ENCODE results near the gene MYL11.

Gene MYL11

GRCh38 chr16:30371248-30371816 lies 3.3 kb upstream of the MYL11 start:
- DNase-seq (ENCODE audit: low read depth): no peak

DNA sequence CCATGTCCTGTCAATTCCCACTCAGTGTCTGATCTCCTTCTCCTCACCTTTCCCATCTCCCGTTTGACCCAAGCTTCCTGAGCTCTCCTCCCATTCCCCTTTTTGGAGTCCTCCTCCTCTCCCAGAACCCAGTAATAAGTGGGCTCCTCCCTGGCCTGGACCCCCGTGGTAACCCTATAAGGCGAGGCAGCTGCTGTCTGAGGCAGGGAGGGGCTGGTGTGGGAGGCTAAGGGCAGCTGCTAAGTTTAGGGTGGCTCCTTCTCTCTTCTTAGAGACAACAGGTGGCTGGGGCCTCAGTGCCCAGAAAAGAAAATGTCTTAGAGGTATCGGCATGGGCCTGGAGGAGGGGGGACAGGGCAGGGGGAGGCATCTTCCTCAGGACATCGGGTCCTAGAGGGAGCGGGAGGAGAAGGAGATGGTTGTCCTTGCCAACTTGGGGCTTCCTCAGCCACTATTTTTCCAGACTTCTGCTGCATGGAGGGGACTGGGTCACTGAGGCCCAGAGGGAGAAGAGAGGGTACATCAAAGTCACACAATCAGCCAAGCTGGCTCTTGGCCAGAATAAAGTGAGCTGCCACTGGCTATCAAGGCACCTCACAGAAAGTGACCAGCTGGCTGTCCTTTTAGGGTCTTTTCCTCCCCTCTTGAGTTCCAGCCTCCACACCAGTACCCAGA lies 2.4 kb upstream of the MYL11 start:
- no peak for DNase-seq (ENCODE audit: low read depth)

DNA sequence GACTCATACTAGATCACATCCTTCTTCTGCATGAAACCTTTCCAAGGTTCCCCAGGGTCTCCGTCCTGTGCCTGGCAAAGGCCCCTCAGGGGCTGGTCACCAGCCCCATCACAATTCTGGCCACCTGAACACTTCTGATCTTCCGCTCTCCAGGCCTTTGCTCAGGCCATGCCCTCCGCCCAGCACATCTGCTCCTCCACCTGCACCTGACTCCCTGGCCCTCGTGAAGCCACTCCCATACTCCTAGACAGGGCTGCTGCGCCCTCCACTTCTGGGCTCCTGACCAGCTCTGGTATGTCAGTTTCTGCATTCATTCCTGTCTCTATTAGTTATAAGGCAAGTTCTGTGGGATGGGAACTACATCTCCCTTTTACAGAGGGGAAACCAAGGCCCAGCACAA lies 1.9 kb upstream of the MYL11 start:
- no peak for DNase-seq (ENCODE audit: low read depth)

DNA sequence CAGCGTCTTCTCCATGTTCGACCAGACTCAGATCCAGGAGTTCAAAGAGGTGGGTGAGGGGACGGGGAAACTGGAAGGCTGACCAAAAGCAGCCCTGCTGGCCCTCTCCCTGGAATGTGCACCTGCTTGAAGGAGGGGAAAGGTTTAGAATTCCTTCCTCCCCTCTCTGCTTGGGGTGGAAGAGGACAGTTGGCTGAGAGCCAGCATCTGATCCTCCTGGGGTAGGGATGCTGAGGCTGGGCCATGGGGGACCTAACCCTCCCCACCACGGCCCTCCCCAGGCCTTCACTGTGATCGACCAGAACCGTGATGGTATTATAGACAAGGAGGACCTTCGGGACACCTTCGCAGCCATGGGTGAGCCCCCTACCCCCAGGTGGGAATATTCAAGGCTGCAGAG lies 1.3 kb downstream of the MYL11 start:
- no peak for DNase-seq (ENCODE audit: low read depth)

DNA sequence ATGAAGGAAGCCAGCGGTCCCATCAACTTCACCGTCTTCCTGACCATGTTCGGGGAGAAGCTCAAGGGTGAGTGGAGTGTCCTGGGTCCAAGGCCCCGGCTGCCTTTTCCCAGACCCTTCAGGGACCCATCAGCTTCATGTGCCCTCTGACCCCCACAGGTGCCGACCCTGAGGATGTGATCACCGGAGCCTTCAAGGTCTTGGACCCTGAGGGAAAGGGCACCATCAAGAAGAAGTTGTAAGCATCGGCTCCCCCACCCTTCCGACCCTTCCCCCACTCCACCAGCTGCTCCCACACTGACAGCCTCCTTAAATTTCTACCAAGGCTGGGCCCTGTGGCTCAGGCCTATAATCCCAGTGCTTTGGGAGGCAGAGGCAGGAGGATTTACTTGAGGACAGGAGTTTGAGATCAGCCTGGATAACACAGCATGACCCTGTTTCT lies 1.9 kb downstream of the MYL11 start:
- no peak for DNase-seq (ENCODE audit: low read depth)

- DNase-seq (ENCODE audit: low read depth): no peak
These were observed 2.6 kb downstream of the MYL11 start for GRCh38 chr16:30377050-30377811.

GRCh38 chr16:30377812-30378235 lies 3.2 kb downstream of the MYL11 start:
- peak; percentile 89 for DNase-seq (ENCODE audit: low read depth)

DNA sequence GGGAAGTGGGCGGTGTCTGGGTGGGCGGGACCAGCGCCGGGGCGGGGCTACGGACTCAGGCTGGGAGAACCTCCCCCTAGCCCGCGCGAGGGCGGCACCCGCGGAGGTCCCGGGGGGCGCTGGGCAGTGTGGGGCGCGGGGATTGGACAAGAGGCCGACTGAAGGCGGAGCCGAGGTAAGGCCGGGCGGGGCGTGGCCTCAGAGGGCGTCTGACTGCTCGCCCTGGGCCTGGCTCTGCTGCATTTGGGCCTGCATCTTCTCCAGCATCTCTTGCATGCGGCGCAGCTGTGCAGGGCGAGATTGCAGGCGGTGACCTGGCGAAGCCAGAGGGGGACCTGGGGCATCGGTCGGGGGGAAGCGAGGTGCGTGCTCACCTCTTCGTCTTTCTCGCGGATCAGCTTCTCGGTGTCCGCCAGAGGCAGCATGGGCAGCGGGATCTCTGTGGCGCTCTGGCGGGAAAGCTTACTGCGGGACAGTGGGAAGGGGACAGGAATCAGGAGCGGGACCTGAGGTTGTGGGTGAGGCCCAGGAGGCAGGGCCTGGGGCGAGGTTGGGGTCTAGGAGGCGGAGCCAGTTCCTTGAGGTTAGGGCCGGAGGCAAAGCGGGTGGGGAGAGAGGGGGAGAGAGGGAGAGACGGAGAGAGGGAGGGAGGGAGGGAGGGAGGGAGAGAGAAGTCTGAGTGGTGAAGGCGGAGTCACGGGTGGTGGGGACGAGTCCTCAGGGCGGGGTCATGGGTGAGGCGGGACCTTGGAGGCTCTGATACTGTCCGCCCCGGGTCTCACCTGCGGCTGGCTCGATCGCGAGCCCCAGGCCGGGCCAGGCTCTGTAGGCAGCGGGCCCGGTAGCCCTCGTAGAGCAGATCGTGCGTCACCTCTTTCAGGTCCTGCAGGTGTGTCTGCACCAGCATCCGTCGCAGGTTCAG lies 3.9 kb downstream of the MYL11 start:
- DNase-seq (ENCODE audit: low read depth): peak; percentile 98

GRCh38 chr16:30379158-30379783 lies 4.7 kb downstream of the MYL11 start:
- no peak for DNase-seq (ENCODE audit: low read depth)

DNA sequence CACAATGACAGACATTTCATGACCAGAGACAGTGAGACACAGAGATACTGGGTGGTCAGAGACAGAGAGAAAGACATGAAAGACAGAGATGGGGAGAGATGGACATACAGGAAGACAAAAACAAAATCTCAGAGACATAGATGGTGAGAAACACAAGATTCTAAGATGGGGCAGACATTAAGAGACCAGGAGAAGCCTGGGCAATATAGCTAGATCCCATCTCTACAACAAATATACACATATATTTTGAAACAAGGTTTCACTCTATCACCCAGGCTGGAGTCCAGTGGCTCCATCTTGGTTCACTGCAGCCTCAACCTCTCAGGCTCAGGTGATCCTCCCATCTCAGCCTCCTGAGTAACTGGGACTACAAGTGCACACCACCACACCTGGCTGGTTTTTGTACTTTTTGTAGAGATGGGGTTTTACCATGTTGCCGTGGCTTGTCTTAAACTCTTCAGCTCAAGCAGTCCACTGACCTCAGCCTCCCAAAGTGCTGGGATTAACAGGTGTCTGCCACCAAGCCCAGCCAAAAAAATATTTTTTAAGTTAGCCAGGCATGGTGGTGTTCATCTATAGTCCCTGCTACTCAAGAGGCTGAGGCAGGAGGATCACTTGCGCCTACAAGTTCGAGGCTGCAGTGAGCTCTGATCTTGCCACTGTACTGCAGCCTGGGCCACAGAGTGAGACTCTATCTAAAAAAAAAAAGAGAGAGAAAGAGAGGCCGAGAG lies 5.6 kb downstream of the MYL11 start:
- DNase-seq (ENCODE audit: low read depth): no peak

DNA sequence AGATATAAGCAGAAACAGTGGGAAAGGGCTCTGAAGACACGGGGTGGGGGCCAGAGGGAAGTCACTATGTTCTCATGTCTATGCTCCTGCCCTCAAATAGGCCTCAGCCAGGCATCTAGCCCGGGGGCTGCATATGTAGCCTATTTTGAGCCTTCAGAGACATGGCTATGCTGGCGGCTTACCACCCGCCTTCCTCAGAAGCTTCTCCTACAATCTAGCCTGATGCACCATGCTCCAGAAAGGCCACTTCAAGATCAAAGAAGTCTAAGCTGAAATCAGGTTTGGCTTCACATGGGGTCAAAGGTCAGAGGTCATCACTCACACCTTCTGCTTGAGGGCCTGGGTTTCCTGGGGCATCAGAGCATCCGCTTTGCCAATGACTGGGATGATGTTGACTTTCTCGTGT lies 6.2 kb downstream of the MYL11 start:
- DNase-seq (ENCODE audit: low read depth): no peak

GRCh38 chr16:30381291-30382041 lies 6.9 kb downstream of the MYL11 start:
- no peak for DNase-seq (ENCODE audit: low read depth)

GRCh38 chr16:30382111-30382881 lies 7.7 kb downstream of the MYL11 start, which contains the start of gene SEPTIN1:
SEPTIN1 (minus strand) TSS chr16:30382561; CDS start chr16:30382542, 19 bp downstream.
- no peak for DNase-seq (ENCODE audit: low read depth)

DNA sequence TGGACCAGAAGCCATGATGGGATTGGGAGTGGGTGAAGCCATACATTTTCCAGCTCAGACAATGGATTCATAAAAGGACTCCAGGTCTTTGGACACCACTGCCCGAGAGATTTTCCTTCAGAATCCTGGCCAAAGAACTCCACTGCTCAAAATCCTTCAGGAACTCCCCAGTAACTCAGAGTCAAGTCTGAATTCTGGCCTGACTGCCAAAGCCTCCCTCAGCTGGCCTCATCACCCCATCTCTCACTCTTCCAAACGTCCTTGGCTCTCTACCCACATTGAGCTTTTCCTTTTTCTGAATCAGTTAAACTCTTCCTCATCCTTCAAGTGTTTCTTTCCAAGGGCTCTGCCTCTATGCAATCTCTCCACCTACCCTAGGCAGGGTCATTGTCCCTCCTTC lies 8.9 kb downstream of the MYL11 start:
- DNase-seq (ENCODE audit: low read depth): no peak

DNA sequence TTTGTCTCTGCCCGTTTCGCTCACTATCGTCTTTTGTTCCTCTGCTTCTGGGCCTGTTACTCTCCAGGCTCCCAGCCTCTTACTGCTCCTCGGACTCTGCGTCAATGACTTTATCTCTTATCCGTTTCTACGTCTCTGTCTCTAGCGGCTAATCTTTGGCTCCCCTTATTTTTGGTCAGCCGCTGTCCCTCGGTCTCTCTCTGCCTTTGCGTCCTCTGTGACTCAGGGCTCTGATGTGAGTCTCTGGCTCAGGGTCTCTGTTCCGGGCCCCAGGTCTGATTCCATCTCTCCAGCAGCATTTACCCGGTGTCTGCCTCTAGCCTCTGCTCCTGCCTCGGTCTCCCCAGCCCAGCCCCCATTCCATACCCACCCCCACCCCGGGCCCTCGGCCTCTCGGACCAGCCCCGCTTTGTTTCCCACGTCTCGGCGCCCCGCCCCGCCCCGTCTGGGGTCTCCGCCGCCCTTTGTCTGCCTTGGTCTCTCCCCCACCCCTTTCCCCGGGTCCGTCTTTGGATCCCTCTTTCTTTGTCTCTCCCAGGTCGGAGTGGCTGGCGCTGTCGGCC lies 20.1 kb downstream of the MYL11 start:
- no peak for DNase-seq (ENCODE audit: low read depth)

DNA sequence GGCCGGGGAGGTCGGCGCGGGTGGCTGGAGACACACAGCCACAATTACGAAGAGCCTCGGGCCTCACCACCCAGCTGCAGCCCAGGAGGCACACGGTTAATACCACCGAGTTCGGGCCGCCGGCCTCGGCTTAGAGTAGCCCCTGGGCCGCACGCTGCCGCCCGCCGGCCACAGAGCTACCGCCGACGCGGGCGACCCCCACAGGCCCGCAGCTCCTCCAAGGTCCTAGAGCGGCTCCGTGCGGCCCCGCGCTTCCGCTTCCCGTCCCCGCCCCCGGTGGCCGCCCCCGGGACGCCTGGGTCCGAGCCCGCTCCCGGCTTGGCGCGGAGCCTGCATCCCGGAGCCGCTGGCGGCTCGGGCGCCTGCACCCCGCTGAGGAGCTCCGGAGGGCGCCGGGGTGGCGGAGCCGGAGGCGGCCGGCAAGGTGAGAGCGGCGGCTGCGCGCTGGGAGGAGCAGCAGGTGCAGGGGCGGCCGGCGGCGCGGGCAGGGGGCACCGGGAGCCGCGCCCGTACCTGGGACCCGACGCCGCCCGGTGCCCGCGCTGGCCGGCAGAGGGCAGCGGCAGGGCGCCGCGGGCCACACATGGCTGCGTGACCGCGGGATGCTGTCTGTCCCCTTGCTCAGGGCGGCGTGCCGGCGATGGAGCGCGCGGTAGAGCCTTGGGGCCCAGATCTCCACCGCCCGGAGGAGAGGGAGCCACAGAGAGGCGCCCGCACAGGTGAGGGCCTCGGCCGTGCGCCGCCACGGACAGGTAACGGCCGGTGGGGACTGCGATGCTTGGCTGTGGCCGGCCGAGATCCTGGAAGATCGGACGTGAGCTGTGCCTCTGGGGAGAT lies 20.8 kb downstream of the MYL11 start, which contains the start of gene ZNF48:
Gene ZNF48, plus strand, starts transcription at position 266 of the 837 bp plus-strand sequence. Its CDS starts 375 bp downstream, at position 641.
- peak; percentile 94 for DNase-seq (ENCODE audit: low read depth)

DNA sequence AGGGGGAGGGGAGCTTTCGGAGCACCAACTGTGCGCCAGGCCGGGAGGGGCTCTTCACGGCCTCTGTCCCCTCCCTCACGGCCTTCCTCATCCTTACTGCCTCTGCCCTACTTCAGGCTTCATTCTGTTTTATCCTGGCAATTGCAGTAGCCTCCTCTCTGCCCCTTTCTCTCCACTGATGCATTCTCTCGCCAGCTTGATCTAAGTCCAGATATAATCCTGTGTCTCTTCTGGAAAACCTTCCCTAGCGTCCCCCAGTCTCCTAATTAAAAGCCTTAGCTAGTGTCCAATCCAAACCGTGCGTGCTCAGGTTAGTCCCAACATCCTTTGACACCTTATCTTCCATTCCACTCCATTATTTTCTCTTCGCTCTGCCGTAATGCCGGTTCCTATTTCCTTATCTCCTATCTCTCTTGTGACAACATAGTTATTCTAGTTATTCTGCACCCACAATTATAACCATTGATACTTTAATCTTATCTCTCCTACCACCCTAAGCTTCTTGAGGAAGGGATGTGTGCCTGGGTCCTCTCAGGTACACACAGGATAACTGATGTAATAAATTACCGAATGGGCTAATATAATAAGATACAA lies 21.5 kb downstream of the MYL11 start:
- DNase-seq (ENCODE audit: low read depth): no peak
